ENCODE results near the gene WWOX. TPM values are rescaled to one million over a fixed set of nuclear protein-coding genes. Genes with fewer than 3 reads are reported as not detected.

The WWOX gene
- total RNA-seq, 1 donor from 2014 or later, result 17.8 TPM

DNA sequence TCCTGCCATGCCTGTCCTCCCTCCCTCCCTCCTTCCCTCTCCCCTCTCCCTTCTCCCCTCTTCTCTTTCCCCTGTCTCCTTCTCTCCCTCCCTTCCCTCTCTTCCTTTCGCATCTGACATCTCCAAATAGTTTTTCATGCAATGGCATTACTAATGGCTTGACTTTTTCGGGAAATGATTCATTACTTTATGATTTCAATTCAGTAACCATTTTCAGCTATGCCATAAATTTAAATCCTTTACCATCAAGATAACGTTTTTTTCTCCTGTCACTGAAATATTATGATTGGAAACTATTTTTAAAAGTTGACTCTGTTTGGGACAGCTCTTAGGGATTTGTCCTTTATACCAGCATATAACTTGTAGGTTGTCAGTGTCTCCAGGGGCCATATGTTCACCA, 201.0 kb downstream of the WWOX start:
- H3K4me3 Mint-ChIP-seq, result no peak overlapping the region
- no peak for DNase-seq (ENCODE audit: low spot score)
- H3K27me3 Mint-ChIP-seq (ENCODE audit: insufficient read depth), result peaks cover 1% of the 10 kb centered on the region

DNA sequence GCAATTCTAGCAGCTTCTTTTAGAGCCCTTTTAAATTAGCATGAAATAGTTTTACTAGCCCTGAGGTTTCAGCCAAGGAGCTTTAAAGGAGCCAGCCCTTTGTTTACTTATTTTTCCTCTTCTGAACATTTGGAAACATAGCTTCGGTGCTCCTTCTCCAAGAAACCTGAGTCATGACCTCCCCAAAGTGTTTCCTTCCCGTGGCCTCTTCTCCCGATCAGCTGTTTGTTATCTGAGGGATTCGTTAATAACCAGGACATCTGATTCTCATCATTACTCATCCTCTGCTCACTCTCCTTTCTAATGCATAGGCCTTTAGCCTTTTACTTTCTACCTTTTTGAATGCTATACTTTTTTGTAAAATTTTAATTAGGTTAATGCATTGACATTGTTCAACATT, 204.5 kb downstream of the WWOX start:
- Mint-ChIP-seq H3K36me3 (ENCODE audit: low read depth) (no peaks in the 10 kb centered on the region), H3K9me3 (no peaks in the 10 kb centered on the region)

More for the DNA sequence above, 201.0 kb downstream of the WWOX start:
- peaks cover 3% of the 10 kb centered on the region for H3K9me3 Mint-ChIP-seq
- no peak overlapping the region for H3K27ac Mint-ChIP-seq
- no peaks in the 10 kb centered on the region for H3K4me1 Mint-ChIP-seq (ENCODE audit: low read depth)
- no peaks in the 10 kb centered on the region for H3K36me3 Mint-ChIP-seq (ENCODE audit: low read depth)
- intact Hi-C loops (cut with micrococcal nuclease), result no loop called here

DNA sequence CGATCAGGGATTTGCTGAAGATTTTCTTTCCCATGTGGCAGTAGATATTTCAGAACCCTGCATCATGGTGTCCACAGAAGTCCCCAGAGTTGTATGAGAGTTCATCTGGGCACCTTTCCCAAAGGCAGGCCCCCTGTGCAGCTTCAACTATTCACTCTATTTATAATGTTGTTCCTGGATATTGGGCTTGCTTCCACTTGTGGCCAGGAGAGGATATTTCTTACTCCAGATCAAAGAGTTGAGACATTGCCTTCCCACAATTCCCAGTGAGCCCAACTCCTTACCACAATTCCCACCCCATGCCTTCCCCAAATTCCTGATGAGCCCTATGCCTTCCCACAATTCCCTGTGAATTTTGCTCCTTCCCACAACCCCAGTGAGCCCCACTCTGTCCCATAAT, 206.9 kb downstream of the WWOX start:
- intact Hi-C loops (cut with micrococcal nuclease), result no loop called here
- no peaks in the 10 kb centered on the region for H3K36me3 Mint-ChIP-seq (ENCODE audit: low read depth)
- peaks cover 6% of the 10 kb centered on the region for H3K4me1 Mint-ChIP-seq (ENCODE audit: low read depth)
- H3K27me3 Mint-ChIP-seq (ENCODE audit: insufficient read depth), result peaks cover 1% of the 10 kb centered on the region
- DNase-seq (ENCODE audit: low spot score), result no peak
- H3K9me3 Mint-ChIP-seq, result no peaks in the 10 kb centered on the region
- H3K27ac Mint-ChIP-seq, result no peak overlapping the region
- H3K4me3 Mint-ChIP-seq, result no peak overlapping the region

More for the DNA sequence above, 204.5 kb downstream of the WWOX start:
- intact Hi-C loops (cut with micrococcal nuclease), result no loop called here
- DNase-seq (ENCODE audit: low spot score), result no peak
- Mint-ChIP-seq H3K4me1 (ENCODE audit: low read depth) (no peaks in the 10 kb centered on the region), H3K27me3 (ENCODE audit: insufficient read depth) (peaks cover 1% of the 10 kb centered on the region), H3K27ac (no peak overlapping the region), H3K4me3 (no peak overlapping the region)

DNA sequence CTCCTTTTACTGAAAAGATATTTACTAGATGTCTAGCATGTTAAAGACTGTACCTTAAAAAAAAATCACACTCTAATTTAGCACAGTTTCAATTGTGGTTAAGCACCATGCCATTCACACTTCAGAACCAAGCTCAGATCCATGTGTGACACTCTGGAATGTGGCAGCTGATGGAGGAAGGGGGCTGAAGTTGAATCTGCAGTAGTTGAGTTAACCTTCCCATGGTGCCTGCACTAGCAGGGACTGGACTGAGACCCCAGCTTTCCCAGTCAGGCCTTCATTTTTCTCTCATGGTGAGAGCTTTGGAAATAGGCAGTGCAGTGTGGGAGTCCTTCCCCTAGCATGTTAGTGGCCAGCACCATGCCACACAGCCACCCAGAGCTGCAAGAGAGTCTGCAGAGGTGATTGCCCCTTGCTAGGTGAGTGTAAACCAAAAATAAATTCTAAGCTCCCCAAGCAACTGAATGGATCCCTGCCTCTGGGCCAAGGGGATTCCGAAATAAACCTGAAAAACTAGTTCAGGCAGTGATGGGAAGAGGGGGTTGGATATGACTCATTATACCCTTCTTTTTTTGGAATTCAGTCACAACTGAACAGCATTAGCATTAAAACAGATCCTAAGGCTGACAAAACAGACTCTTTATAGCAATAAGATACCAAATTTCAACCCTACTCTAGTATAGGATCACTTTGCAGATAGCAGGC, 208.5 kb downstream of the WWOX start:
- DNase-seq (ENCODE audit: low spot score), result no peak
- Mint-ChIP-seq H3K27me3 (ENCODE audit: insufficient read depth) (peaks cover 1% of the 10 kb centered on the region), H3K9me3 (no peaks in the 10 kb centered on the region), H3K4me3 (no peak overlapping the region), H3K4me1 (ENCODE audit: low read depth) (peaks cover 6% of the 10 kb centered on the region), H3K36me3 (ENCODE audit: low read depth) (no peaks in the 10 kb centered on the region), H3K27ac (no peak overlapping the region)
- intact Hi-C loops (cut with micrococcal nuclease), result no loop called here

DNA sequence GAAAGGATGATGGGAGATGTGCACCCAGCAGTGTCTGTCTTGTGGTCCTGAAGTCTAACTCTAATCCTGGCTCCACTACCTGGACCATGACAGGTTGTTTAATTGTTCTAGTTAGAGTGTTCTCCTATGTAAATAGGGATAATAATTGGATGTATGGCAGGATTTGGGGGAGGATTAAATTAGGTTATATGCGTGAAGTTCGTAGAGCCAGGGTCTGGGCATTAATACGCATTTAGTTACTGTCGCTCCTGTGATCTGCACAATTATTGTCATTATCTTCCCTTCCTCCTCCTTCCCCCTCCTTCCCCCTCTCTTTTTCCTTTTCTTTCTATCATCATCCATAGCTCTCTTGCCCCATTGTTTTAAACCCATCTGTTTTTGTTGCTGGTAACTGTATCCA, 210.3 kb downstream of the WWOX start:
- DNase-seq (ENCODE audit: low spot score), result no peak
- H3K9me3 Mint-ChIP-seq, result no peaks in the 10 kb centered on the region
- H3K4me1 Mint-ChIP-seq (ENCODE audit: low read depth), result peaks cover 6% of the 10 kb centered on the region
- intact Hi-C loops (cut with micrococcal nuclease), result no loop called here
- no peaks in the 10 kb centered on the region for H3K36me3 Mint-ChIP-seq (ENCODE audit: low read depth)
- peaks cover 1% of the 10 kb centered on the region for H3K27me3 Mint-ChIP-seq (ENCODE audit: insufficient read depth)
- H3K4me3 Mint-ChIP-seq, result no peak overlapping the region
- H3K27ac Mint-ChIP-seq, result no peak overlapping the region

DNA sequence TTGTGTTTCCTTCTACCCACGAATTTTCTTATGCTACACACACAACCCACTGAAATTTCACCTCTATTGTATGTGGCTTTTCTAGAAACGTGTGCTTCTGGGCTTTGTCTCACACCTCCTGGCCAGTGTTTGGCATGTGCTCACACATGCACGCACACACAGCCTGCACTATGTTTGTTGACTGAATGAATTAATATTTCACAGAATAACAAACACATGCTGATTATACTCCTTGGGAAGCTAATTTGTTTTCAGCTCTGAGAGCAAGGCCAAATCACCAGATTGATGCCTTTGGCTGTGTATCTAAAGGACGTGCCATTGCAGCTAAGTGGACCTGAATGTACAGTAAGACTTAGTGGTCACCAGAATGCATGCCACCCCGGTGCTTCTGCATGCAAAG, 210.7 kb downstream of the WWOX start:
- DNase-seq (ENCODE audit: low spot score), result no peak
- H3K9me3 Mint-ChIP-seq, result no peaks in the 10 kb centered on the region
- H3K27ac Mint-ChIP-seq, result no peak overlapping the region
- intact Hi-C loops (cut with micrococcal nuclease), result no loop called here
- peaks cover 6% of the 10 kb centered on the region for H3K4me1 Mint-ChIP-seq (ENCODE audit: low read depth)
- no peaks in the 10 kb centered on the region for H3K36me3 Mint-ChIP-seq (ENCODE audit: low read depth)
- H3K4me3 Mint-ChIP-seq, result no peak overlapping the region
- no peaks in the 10 kb centered on the region for H3K27me3 Mint-ChIP-seq (ENCODE audit: insufficient read depth)

DNA sequence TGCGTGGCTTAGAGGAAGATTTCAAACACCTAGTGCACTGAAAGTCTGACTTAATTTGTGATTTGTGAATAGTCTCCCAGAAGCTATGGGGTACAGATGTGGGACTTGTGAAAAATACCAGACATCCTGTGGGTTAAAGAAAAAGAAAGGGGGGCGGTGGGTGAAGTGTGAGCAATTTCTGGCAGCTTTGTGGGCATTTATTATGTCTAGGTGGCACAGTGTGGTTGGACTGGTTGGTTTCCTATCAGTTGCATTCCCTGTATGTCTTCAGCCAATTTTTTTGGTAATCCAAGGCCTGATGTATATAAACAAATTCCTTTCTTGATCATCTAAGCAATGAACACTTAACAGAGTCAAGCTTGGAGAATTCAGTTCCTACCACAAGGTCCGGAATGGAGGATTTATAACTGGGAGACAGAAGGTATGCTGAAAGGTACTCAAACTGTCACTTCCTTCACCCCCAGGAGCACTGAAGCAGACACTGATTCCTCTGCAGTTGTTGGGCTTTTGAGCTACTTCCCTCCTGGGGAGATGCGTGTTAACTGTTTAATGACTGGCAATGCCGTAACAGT, 211.6 kb downstream of the WWOX start:
- Mint-ChIP-seq H3K4me1 (ENCODE audit: low read depth) (peaks cover 6% of the 10 kb centered on the region), H3K9me3 (no peaks in the 10 kb centered on the region), H3K27me3 (ENCODE audit: insufficient read depth) (no peaks in the 10 kb centered on the region), H3K4me3 (no peak overlapping the region), H3K36me3 (ENCODE audit: low read depth) (no peaks in the 10 kb centered on the region), H3K27ac (no peak overlapping the region)
- intact Hi-C loops (cut with micrococcal nuclease), result no loop called here
- DNase-seq (ENCODE audit: low spot score), result no peak

DNA sequence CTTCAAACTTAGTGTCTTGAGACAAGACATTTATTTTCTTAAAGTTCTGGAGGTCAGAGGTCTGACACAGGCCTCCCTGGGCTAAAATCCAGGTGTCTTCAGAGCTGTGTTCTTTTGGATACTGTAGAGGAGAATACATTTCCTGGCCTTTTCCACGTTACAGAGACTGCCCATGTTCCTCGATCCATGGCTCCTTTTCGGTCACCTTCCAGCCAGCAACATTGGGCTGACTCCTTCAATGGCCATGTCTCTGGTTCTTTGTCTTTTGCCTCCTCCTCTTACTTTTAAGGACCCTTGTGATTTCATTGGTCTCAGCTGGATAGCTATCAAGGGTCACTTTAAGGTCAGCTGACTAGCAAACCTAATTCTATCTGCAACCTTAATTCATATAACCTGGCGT, 212.4 kb downstream of the WWOX start:
- Mint-ChIP-seq H3K27me3 (ENCODE audit: insufficient read depth) (no peaks in the 10 kb centered on the region), H3K4me3 (no peak overlapping the region), H3K36me3 (ENCODE audit: low read depth) (no peaks in the 10 kb centered on the region), H3K4me1 (ENCODE audit: low read depth) (peaks cover 6% of the 10 kb centered on the region), H3K9me3 (no peaks in the 10 kb centered on the region), H3K27ac (no peak overlapping the region)
- intact Hi-C loops (cut with micrococcal nuclease), result no loop called here
- no peak for DNase-seq (ENCODE audit: low spot score)

DNA sequence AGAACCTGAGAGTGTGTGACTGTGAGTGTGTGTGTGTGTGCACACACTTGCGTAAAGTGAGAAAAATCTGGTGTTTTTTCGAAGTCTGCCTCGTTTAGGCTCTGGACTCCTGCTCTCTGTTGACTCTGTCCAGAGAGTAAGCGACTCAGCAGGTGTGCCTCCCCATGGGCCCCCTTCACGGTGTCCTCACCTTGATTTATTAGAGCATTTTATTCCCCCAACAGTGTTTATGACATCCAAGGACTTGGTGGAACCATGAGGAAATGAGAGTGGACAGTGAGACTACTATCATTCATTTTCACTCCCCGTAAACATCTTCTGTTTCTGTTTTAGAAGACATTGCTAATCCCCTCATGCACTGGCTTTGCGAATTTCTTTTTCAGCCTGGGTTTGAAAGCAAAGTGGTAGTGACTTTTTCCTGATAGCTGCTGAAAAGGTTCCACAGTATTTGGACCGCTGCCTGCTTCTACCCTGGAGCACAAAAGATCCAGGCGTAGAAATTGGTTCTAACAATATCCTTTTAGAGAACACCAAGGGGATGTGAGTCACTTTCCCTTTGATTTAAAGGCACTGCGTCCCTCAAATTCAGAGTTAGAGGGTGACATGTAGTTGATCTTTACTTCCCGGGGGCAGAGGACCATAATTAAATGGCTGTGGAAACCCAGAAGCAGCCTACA, 218.2 kb downstream of the WWOX start:
- intact Hi-C loops (cut with micrococcal nuclease), result no loop called here
- H3K4me1 Mint-ChIP-seq (ENCODE audit: low read depth), result no peaks in the 10 kb centered on the region
- H3K27me3 Mint-ChIP-seq (ENCODE audit: insufficient read depth), result no peaks in the 10 kb centered on the region
- no peaks in the 10 kb centered on the region for H3K36me3 Mint-ChIP-seq (ENCODE audit: low read depth)
- H3K9me3 Mint-ChIP-seq, result no peaks in the 10 kb centered on the region
- H3K4me3 Mint-ChIP-seq, result no peak overlapping the region
- no peak overlapping the region for H3K27ac Mint-ChIP-seq
- DNase-seq (ENCODE audit: low spot score), result no peak

DNA sequence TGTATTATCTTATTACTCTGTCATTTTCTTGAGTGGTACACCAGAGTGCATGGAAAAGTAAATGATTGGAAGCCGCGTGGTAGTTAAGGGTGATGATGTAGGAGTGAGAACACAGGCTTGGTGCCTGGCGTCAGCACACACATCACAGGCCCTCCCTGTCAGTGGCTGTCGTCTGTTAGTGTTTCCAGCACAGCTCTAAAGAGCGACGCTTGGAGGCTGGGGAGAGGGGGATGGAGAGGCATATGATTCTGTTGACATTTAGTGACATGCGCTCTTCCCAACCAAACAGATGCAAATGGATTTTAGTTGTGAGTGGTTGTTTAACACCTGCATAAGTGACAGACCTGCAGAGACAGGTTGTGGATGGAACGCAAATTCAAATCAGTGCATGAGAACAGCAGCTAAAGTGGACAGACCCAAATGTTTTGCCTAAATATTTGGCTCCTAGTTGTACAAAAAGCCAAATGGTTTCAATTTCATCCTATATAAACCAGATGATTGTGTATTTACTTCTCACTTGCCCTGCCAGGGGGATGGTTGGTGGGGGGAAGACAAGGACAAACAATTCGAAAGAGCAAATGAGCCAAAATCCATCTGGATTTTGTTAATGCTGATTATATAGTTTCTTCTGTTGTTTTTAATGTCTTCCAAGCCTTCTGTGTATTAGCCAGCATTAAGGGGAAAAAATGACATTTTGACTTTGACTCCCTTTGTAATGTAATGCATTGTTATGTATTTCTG, 222.3 kb downstream of the WWOX start:
- no peak overlapping the region for H3K27ac Mint-ChIP-seq
- no peaks in the 10 kb centered on the region for H3K4me1 Mint-ChIP-seq (ENCODE audit: low read depth)
- intact Hi-C loops (cut with micrococcal nuclease), result no loop called here
- H3K27me3 Mint-ChIP-seq (ENCODE audit: insufficient read depth), result no peaks in the 10 kb centered on the region
- H3K36me3 Mint-ChIP-seq (ENCODE audit: low read depth), result no peaks in the 10 kb centered on the region
- H3K9me3 Mint-ChIP-seq, result no peaks in the 10 kb centered on the region
- no peak for DNase-seq (ENCODE audit: low spot score)
- H3K4me3 Mint-ChIP-seq, result no peak overlapping the region

DNA sequence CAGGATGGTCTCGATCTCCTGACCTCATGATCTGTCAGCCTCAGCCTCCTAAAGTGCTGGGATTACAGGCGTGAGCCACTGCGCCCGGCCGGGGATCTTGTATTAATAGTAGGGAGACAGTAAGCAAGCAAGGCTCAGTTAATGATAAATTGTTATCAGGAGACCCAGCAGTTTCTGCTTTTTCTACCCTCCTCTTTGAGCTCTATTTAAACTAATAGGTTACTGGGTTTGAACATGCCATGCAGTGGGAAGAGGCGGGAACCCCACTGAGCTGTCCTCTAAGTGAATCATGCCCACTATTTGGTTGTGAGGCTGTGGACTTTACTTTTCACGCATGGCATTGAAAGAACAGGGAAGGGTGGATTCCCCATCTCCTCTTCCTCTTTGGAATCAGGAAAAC, 223.9 kb downstream of the WWOX start:
- Mint-ChIP-seq H3K36me3 (ENCODE audit: low read depth) (no peaks in the 10 kb centered on the region), H3K27me3 (ENCODE audit: insufficient read depth) (no peaks in the 10 kb centered on the region), H3K4me1 (ENCODE audit: low read depth) (no peaks in the 10 kb centered on the region), H3K4me3 (no peak overlapping the region), H3K27ac (no peak overlapping the region), H3K9me3 (no peaks in the 10 kb centered on the region)
- no peak for DNase-seq (ENCODE audit: low spot score)
- intact Hi-C loops (cut with micrococcal nuclease), result no loop called here

DNA sequence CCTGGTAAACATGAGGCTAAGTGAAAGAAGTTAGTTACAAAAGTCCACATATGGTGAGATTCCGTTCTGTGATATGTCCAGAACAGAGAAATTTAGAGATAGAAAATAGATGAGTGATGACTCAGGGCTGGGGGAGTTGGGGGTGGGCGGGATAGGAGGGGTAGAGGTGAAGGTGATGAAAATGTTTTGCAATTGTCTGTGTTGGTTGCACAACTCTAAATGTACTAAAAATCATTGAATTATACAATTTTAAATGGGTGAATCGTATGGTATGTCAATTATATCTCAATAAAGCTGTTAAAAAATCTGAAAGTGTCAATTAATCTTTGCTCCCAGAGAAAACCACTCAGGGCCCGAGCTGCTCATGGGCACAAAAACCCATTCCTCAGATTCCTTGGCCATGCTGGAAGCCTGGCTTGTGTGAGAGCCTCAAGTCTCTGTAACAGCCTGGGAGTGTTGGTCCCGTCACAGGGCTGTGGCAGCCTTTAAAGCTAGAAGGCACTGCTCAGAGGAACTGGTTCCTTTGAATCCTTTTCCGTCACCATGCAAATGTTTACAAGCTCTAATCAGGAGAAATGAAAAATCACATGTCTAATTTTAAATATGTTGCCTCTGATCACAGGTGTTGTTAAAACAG, 225.3 kb downstream of the WWOX start:
- Mint-ChIP-seq H3K9me3 (no peaks in the 10 kb centered on the region), H3K36me3 (ENCODE audit: low read depth) (no peaks in the 10 kb centered on the region), H3K27ac (no peak overlapping the region), H3K4me1 (ENCODE audit: low read depth) (no peaks in the 10 kb centered on the region), H3K27me3 (ENCODE audit: insufficient read depth) (no peaks in the 10 kb centered on the region), H3K4me3 (no peak overlapping the region)
- DNase-seq (ENCODE audit: low spot score), result no peak
- intact Hi-C loops (cut with micrococcal nuclease), result no loop called here

All from activated T-helper 1 cell treated with anti-CD3 and anti-CD28 coated beads, Interleukin-12 subunit alpha, Interleukin-12 subunit beta, Interleukin-2, Interleukin-4 antibody, amounts not matched to agents 30 ng/mL and 10 ng/mL and 1 ng/mL, durations not matched to agents 14 hours and 24 hours and 36 hours (primary cell).